Measurements from ENCODE around the gene PTPN3.
"Not testable (repeated sequence)": the region's sequence is repeated elsewhere in the genome, so short reads cannot be mapped to it uniquely, and the experiment has no call there.

Gene PTPN3

GRCh38 chr9:109383947-109384346 is 114.2 kb downstream of the PTPN3 start:
- no peak for DNase-seq

- no peak for DNase-seq
Measured at GRCh38 chr9:109383356-109383755, 114.8 kb downstream of the PTPN3 start.

DNA sequence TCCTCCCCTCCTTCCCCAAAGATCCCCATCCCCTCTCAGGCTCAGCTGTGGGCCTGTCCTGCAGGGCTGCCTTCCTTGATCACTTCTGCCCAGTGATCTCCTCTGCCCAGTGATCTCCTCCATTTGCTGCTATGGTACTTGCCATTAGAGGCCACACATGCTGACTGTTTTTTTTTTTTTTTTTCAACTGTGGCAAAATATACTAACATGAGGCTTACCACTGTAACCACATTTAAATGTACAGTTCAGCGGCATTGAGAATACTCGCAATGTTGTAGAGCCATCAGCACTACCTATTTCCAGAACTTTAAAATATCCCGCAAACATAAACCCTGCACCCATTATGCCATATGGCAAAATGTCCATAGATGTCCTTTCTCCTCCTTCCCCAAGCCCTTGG is 115.5 kb downstream of the PTPN3 start:
- DNase-seq = no peak

DNA sequence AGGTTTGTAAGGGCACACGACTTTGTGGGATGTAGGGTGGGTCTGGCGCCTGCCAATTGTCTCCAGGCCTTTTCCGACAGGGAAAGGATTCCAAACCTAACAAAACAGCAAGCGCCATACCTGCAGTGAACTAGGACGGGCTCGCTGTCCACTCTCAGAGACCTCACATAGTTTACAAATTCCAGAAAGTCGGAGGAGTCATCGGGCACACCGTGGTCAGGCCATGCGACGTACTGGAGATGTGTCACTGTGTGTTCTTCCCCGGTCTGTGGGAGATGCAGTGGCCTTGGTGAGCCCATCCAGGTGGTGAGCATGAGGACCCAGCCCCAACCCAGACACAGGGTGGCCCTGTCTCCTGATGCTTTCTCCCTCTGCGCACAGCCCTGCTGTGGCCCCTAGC is 115.9 kb downstream of the PTPN3 start:
- no peak for DNase-seq

GRCh38 chr9:109381011-109381729 is 116.9 kb downstream of the PTPN3 start:
- no peak for DNase-seq

- no peak for DNase-seq
Measured at GRCh38 chr9:109379513-109379912, 118.6 kb downstream of the PTPN3 start.

- DNase-seq = no peak
Measured at GRCh38 chr9:109378316-109378715, 119.8 kb downstream of the PTPN3 start.

DNA sequence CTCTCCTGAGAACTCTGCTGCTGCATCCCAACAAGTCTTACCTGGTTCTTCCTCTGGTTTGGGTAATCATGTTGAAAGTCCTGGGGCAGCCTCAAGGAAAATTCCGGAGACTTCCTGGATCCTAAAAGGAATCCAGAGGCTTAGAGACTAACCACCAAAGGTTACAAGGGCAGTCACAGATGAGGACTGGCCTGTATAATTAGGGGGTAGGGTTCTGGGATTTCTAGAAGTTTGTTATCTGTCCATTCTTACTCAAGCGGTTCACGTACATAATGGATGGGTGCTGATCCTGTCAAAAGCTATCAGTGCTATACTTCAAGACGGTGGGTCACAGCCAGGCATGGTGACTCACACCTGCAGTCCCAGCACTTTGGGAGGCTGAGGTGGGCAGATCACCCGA is 125.9 kb downstream of the PTPN3 start:
- no peak for DNase-seq

DNA sequence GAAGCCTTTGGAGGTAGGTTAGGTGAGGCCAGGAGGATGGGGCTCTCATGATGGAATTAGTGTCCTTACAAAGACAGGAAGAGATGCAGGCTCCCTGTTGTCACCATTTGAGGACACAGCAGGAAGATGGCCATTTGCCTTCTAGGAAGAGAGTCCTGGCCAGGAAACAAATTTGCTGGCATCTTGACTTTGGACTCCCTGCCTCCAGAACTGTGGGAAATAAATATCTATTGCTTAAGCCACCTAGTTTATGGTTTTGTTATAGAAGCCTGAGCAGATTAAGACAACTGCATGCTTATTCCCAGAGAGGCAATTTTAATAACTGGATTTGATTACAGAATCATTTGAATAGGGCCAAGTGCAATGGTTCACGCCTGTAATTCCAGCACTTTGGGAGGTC is 126.7 kb downstream of the PTPN3 start:
- no peak for DNase-seq

DNA sequence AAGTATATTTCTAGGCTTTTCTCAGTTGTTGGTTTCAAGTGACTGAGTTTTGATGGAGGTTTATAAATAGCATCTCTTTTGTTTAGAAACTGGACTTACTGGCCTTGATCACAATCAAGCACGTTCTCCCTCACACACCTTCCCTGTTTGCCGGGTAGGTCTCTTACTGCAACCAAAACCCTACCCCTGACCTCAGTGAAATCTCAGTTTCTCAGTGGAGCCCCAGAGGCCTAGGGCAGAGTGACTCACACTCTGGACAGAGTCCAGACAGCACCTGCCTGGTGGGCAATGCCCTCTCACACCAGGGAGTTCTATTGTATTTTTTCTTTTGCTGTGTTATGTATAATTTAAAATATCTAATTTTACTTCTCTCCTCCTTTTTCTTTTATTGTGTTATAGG is 128.8 kb downstream of the PTPN3 start:
- no peak for DNase-seq

DNA sequence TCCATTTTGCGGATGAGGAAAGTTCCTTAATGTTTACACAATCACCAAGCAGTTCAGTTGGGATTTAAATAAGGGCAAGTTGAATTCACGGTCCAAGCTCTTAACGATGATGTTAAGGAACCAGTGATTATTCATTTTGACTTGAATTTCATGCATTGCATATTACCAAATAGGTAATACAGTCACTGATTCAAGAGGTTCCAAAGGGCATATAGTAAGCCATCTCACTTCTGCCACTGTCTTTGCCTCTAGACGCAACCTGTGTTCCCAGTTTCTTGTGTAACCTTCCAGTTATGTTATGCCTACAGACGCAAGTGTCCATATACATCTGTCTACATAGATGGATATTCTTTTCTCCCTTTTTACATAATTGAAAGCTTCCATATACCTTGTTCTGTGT is 137.3 kb downstream of the PTPN3 start:
- DNase-seq = no peak

- DNase-seq = not testable (repeated sequence)
Measured at GRCh38 chr9:109358968-109359603, 139.0 kb downstream of the PTPN3 start.

- DNase-seq = peak; percentile 90
Measured at GRCh38 chr9:109355564-109356297, 142.4 kb downstream of the PTPN3 start.

DNA sequence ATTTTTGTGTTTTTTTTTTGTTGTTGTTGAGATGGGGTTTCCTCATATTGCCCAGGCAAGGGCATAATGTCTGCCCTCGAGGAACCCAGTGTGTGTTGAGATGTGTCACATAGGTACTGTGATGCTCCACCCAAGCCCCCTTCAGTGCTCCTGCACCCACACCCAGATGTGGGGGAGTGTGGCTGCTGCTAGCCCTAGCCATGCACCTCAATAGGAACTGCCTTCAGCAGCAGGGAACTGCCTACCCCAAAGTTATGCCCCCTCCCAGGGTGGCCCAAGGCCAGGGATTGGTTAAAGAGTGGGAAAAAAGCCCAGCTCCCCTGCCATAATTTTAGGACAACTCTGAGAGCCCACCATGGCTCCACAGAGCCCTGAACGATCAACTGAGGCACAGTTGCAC is 143.9 kb downstream of the PTPN3 start:
- no peak for DNase-seq

GRCh38 chr9:109351032-109351431 is 147.1 kb downstream of the PTPN3 start:
- no peak for DNase-seq

DNA sequence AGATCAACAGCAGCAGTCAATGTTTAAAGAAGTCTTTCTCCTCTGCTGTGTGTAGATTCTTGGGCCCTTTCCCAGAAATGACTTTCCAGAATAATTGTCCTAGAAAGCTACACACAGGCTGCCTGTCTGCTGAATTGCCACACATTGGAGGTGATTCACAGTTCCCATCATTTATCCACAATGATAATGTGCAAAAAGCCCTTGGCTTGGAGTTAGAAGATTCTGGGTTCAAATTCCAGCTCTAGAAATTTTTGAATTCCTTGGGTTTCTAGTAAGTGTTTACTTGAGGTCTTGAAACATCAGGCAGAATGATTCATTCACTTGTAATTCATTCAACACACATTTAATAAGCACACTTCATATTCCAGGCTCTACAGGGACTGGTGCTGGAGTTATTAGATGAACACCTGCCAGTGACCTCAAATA is 148.7 kb downstream of the PTPN3 start:
- DNase-seq = no peak

DNA sequence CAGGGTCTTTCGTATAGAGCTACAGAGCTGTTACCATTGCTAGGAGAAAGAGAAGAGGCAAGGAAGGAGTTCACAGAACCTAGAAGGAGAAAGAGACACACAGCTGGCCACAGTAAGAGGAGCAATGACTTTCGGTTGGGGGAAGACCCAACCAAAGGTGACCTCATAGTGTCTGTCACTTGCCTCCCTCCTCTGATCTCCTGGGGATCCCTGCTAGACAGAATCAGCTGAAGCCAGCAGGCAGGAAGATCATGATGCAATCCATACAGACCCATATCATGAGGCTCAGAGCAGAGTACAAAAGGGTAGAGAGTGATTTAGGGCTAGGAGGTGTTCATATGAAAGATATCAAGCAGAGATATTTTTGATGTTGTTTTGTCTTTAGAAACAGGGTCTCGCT is 151.2 kb downstream of the PTPN3 start:
- DNase-seq = no peak

DNA sequence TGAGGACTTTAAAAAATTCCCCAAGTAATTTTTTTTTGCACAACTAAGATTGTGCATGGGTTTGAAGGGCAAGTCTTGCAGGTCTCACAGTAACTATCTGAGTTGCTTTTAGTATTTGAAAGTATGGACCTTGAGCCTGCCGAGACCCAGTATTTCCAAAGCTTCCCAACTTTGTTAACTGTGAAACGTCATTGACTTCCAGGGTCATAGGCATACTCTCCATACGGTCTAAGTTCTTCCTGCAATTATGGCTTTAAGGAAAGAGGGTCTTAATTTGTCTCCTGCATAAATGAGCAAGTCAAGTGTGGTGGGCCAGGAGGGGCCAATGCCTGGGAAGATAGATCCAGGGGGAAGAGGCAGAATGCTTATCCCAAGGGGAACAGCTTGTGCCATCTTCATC is 153.2 kb downstream of the PTPN3 start:
- DNase-seq = no peak

DNA sequence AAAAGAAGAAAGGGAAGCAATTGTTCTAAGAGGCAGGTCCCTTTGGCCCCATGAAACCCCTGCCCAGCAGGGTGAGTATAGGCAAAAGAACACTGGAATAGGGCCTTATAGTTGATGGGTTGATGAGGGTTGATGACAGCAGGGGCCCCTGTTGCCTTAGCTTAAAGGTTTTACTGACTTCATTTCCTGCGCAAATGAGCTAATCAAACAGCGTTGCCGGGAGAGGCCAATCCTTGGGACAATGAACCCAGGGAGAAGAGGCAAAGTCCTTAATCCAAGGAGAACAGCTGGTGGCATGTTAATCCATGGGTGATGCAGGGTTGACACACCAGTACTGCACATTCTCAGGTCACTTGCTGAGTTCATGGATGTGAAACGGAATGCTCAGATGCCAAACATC is 155.2 kb downstream of the PTPN3 start:
- no peak for DNase-seq

DNA sequence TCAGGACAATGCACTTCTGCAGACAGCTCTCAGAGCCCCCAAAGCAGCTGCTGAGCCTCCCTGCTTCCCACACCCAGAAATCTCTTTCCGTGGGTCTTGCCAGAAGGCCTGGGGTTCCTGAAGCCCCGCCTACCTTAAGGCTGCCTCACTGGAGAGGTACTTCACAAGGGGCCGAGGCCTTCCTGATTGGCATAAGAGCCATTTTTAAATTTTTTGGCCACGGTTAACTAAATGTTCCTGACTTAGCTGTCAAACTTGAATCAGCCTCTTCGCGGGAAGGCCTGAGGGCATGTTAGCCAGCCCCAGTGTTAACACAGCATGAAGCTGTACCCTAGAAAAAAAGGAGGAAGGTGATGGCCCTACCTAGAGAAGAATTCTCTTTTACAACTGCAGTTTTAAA is 156.5 kb downstream of the PTPN3 start:
- no peak for DNase-seq

- not testable (repeated sequence) for DNase-seq
Measured at GRCh38 chr9:109340979-109341378, 157.1 kb downstream of the PTPN3 start.

- no peak for DNase-seq
Measured at GRCh38 chr9:109336409-109336808, 161.7 kb downstream of the PTPN3 start.

GRCh38 chr9:109335929-109336328 is 162.2 kb downstream of the PTPN3 start:
- no peak for DNase-seq

GRCh38 chr9:109335121-109335520 is 163.0 kb downstream of the PTPN3 start:
- no peak for DNase-seq

Data from NCI-H345 (cell line).